Measurements from ENCODE around the gene CA4.
A peak's percentile ranks its signal among the peaks of the same experiment; 100 is the strongest.
"Not testable (repeated sequence)": the region's sequence is repeated elsewhere in the genome, so short reads cannot be mapped to it uniquely, and the experiment has no call there.

The CA4 gene

GRCh38 chr17:60149691-60150582 lies at the start of gene CA4:
TSS of gene CA4 (plus strand) at chr17:60149973. CDS start at chr17:60150035, 62 bp downstream.
- CTCF ChIA-PET, result interaction anchor here (0.7 to 0.9 kb wide), 2 partner anchors 8 to 185 kb away, joined by 3 read pairs; no protein-coding TSS in a partner anchor
- no peak for DNase-seq (ENCODE audit: extremely low spot score)
- TF ChIP-seq ELF4 (IDR thresholded peaks at IDR 0.05) (no peak), LEF1 (IDR thresholded peaks at IDR 0.05; ENCODE audit: borderline replicate concordance) (no peak)
- POLR2A ChIA-PET, result interaction anchor here (1.4 kb wide), 1 partner anchor 72 kb away, joined by 3 read pairs; no protein-coding TSS in a partner anchor

- CTCF ChIA-PET; POLR2A ChIA-PET; DNase-seq (ENCODE audit: extremely low spot score): not testable (repeated sequence)
These were observed 49.2 kb upstream of the CA4 start for GRCh38 chr17:60100577-60100976.

GRCh38 chr17:60102015-60102631 lies 47.6 kb upstream of the CA4 start:
- POLR2A ChIA-PET, result interaction anchor here (1.1 kb wide), 1 partner anchor 24 kb away, joined by 6 read pairs; the partner anchor contains the start of gene HEATR6
- CTCF ChIA-PET; DNase-seq (ENCODE audit: extremely low spot score): not testable (repeated sequence)
- peak; percentile 35; the same call in 1 of the 2 replicates for TF ChIP-seq L3MBTL2 (conservative IDR thresholded peaks at IDR 0.05)

GRCh38 chr17:60102632-60103096 lies 47.1 kb upstream of the CA4 start:
- ChIA-PET CTCF (no interaction called here), POLR2A (interaction anchor here (1.1 kb wide), 1 partner anchor 25 kb away, joined by 6 read pairs; the partner anchor contains the start of gene HEATR6)
- no peak for DNase-seq (ENCODE audit: extremely low spot score)

GRCh38 chr17:60103957-60104356 lies 45.8 kb upstream of the CA4 start:
- POLR2A ChIA-PET, result interaction anchor here (0.5 kb wide), 1 partner anchor 466 kb away, joined by 3 read pairs; no protein-coding TSS in a partner anchor
- no peak for DNase-seq (ENCODE audit: extremely low spot score)
- TF ChIP-seq FOXA1 (IDR thresholded peaks at IDR 0.05) (no peak), PKNOX1 (IDR thresholded peaks at IDR 0.05) (no peak), LEF1 (IDR thresholded peaks at IDR 0.05; ENCODE audit: borderline replicate concordance) (no peak), CTBP1 (IDR thresholded peaks at IDR 0.05; ENCODE audit: borderline replicate concordance) (no peak), HDGF (IDR thresholded peaks at IDR 0.05; ENCODE audit: borderline replicate concordance) (no peak), FOXK2 (IDR thresholded peaks at IDR 0.05) (no peak), ELF4 (IDR thresholded peaks at IDR 0.05) (no peak), SP1 (IDR thresholded peaks at IDR 0.05) (no peak)
- CTCF ChIA-PET, result no interaction called here

More at GRCh38 chr17:60102632-60103096, 47.1 kb upstream of the CA4 start:
- TF ChIP-seq L3MBTL2 (conservative IDR thresholded peaks at IDR 0.05) (peak; percentile 2; the same call in 1 of the 2 replicates), FOXM1 (IDR thresholded peaks at IDR 0.05; ENCODE audit: borderline replicate concordance) (no peak), ARNT (IDR thresholded peaks at IDR 0.05) (no peak), NFRKB (IDR thresholded peaks at IDR 0.05) (no peak), HDGF (IDR thresholded peaks at IDR 0.05; ENCODE audit: borderline replicate concordance) (no peak)

- TF ChIP-seq FOXA1 (IDR thresholded peaks at IDR 0.05) (no peak), CTBP1 (IDR thresholded peaks at IDR 0.05; ENCODE audit: borderline replicate concordance) (no peak), LEF1 (IDR thresholded peaks at IDR 0.05; ENCODE audit: borderline replicate concordance) (no peak), SP1 (IDR thresholded peaks at IDR 0.05) (no peak), SUZ12 (IDR thresholded peaks at IDR 0.05) (no peak)
- no peak for DNase-seq (ENCODE audit: extremely low spot score)
- ChIA-PET POLR2A (no interaction called here), CTCF (interaction anchor here (0.7 kb wide), 1 partner anchor 556 kb away, joined by 3 read pairs; no protein-coding TSS in a partner anchor)
These were observed 43.3 kb upstream of the CA4 start for GRCh38 chr17:60106340-60107059.

DNA sequence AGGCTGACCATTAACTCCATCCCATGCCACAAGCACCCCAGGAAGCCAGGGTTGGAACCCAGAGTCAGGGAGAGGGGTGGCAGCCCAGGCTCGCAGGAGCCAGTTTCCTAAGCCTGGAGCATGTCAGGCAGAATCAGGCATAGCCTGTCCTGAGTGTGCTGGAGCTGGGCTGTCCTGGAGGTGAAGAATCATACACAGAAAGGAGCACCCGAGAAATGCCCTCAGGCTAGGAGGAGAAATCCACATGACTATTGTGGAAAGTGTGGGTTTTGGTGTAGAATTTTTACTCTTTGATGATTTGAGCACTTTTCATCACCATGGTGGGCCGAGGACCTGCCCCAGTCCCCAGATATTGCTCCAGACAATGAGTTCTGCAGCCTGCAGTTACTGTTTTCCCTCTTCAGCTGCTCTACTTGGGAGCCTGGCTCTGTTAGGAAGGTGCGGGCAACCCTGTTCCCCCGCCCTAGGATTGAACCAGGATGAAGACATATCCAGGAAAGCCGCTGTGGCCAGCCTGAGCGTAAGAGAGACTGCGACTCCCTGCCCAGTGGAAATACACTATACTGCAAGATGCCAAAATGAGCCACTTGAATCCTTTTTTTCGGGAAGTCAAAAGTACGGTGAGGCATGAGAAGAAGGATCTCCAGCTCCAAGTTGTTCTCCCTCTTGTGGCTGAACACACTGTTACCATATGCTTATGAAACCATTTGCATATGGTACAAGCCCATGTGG lies 42.1 kb upstream of the CA4 start:
- TF ChIP-seq ARNT (IDR thresholded peaks at IDR 0.05) (no peak), ELF4 (IDR thresholded peaks at IDR 0.05) (no peak), ZNF384 (IDR thresholded peaks at IDR 0.05) (no peak), CTBP1 (IDR thresholded peaks at IDR 0.05; ENCODE audit: borderline replicate concordance) (no peak)
- CTCF ChIA-PET, result no interaction called here
- DNase-seq (ENCODE audit: extremely low spot score), result no peak
- POLR2A ChIA-PET, result no interaction called here

DNA sequence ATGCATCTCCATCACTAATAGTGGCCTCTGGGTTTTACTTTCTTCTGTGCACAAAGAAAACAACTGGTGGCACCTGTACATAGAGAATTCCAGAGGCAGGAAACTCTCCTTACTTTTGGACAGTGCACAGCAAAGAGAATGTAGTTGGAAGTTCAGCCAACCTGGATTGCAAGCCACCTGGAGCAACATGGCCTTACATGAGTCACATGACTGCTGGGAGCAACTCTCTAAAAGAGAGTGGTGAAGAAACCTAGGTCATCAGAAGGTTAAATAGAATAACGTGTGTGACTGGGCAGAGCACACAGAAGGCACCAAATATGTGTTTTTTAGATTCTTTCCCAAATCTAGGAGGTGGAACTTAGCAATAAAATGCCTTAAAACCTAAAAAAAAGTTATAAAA lies 41.5 kb upstream of the CA4 start:
- DNase-seq (ENCODE audit: extremely low spot score); POLR2A ChIA-PET; CTCF ChIA-PET: not testable (repeated sequence)
